GM12865 (cell line): Measurements from ENCODE around the gene DNAJB2.

Source experiments
- DNase-seq: peaks from one replicate; pipeline ENCODE4 v3.0.0; 2010; ENCODE audit warnings: low read depth
- H3K4me3 ChIP-seq: 2 replicates; pipeline ENCODE4 v1.5.1; 2011; ENCODE audit warnings: mild to moderate bottlenecking, low read depth, low read length, control low read depth
- TF ChIP-seq, protein P1 (sequence below): IDR thresholded peaks from 2 replicates; pipeline ENCODE4 v1.5.1; 2011; ENCODE audit warnings: low read length, control low read depth, low read depth, inconsistent platforms; ENCODE audit not compliant: insufficient read depth; ENCODE audit errors: missing control alignments

DNAJB2 gene

GRCh38 chr2:219332542-219332941 lies 53.4 kb downstream of the DNAJB2 start, which contains the start of gene RESP18:
RESP18 (minus strand) TSS chr2:219332744.
- DNase-seq = no peak
- no peak within 1 kb of the TSS for H3K4me3 ChIP-seq
- TF ChIP-seq, protein P1, sequence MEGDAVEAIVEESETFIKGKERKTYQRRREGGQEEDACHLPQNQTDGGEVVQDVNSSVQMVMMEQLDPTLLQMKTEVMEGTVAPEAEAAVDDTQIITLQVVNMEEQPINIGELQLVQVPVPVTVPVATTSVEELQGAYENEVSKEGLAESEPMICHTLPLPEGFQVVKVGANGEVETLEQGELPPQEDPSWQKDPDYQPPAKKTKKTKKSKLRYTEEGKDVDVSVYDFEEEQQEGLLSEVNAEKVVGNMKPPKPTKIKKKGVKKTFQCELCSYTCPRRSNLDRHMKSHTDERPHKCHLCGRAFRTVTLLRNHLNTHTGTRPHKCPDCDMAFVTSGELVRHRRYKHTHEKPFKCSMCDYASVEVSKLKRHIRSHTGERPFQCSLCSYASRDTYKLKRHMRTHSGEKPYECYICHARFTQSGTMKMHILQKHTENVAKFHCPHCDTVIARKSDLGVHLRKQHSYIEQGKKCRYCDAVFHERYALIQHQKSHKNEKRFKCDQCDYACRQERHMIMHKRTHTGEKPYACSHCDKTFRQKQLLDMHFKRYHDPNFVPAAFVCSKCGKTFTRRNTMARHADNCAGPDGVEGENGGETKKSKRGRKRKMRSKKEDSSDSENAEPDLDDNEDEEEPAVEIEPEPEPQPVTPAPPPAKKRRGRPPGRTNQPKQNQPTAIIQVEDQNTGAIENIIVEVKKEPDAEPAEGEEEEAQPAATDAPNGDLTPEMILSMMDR = no peak

GRCh38 chr2:219334076-219334475 lies 54.9 kb downstream of the DNAJB2 start:
- no peak for DNase-seq
- H3K4me3 ChIP-seq = no peak overlapping the region
- TF ChIP-seq, protein P1 = no peak

DNA sequence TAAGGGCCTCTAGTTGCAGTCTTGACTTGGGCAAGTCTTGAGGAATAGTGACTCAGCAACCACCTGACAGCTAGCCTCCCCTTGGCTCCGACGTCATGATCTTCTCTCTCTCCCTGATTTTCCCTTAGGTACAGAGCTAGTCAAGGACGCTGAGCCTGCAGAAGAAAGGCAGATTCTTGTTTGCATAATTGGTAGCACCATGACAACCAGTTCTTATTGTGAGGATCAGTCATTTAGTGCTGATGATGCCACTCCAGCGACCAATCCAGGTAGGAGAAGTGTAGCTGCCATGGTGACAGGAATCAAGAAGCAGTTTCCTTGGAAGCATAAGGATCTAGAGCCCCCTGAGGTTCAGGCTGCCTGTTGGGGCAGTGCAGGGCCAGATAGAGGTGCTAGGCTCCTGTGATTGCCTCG lies 56.2 kb downstream of the DNAJB2 start:
- TF ChIP-seq, protein P1 = no peak
- DNase-seq = no peak
- no peak overlapping the region for H3K4me3 ChIP-seq
